K562 (cell line): ENCODE measurements around the gene LYPD5. TPM values are rescaled to one million over a fixed set of nuclear protein-coding genes. Genes with fewer than 3 reads are reported as not detected.

Experiments used
- ARHGAP35 ChIP-seq: fragments of 450-650 bp; IDR thresholded peaks from 2 replicates; pipeline ENCODE4 v1.6.1; 2018; ENCODE audit not compliant: partially characterized antibody
- CEBPZ ChIP-seq: fragments of 150-350 bp; IDR thresholded peaks from 2 replicates; pipeline ENCODE4 v1.6.1; 2014; ENCODE audit warnings: low read depth, mild to moderate bottlenecking, low read length, borderline replicate concordance
- HMGXB4 ChIP-seq: sonication (generic); formaldehyde crosslinking; IDR thresholded peaks from 2 replicates; pipeline ENCODE4 v1.8.1; 2023; ENCODE audit warnings: mild to moderate bottlenecking, missing genetic modification reagents
- KLF1 ChIP-seq: fragments of 450-650 bp; IDR thresholded peaks from 2 replicates; pipeline ENCODE4 v1.6.1; 2016; ENCODE audit warnings: missing genetic modification characterization, missing compliant biosample characterization
- MYNN ChIP-seq, 2 experiments: sonication (generic); formaldehyde crosslinking in 1 of 2; IDR thresholded peaks; 2 replicates each; pipeline versions ENCODE4 v1.5.0 to v1.6.1; 2016 to 2020; ENCODE audit warnings: antibody characterized with exemption in 1 of 2, missing genetic modification reagents in 1 of 2
- NEUROD1 ChIP-seq: fragments of 150-350 bp; IDR thresholded peaks from 2 replicates; pipeline ENCODE4 v1.6.1; 2014; ENCODE audit warnings: borderline replicate concordance, low read length, low read depth; ENCODE audit not compliant: partially characterized antibody
- PCBP1 ChIP-seq: fragments of 200-400 bp; formaldehyde crosslinking; IDR thresholded peaks from 2 replicates; pipeline ENCODE4 v1.6.1; 2018; ENCODE audit warnings: mild to moderate bottlenecking, low read depth, low read length; ENCODE audit not compliant: poor library complexity, severe bottlenecking
- PCBP2 ChIP-seq: fragments of 200-400 bp; formaldehyde crosslinking; IDR thresholded peaks from 2 replicates; pipeline ENCODE4 v1.6.1; 2018; ENCODE audit warnings: low read length, low read depth, mild to moderate bottlenecking, moderate library complexity; ENCODE audit not compliant: poor library complexity, severe bottlenecking
- PKNOX1 ChIP-seq: fragments of 450-650 bp; IDR thresholded peaks from 2 replicates; pipeline ENCODE4 v1.6.1; 2016
- RNF219 ChIP-seq: fragments of 250-450 bp; sonication (Bioruptor Pico); IDR thresholded peaks from 2 replicates; pipeline ENCODE4 v1.5.0; 2022; ENCODE audit warnings: mild to moderate bottlenecking
- RUNX1 ChIP-seq: sonication (generic); IDR thresholded peaks from 2 replicates; pipeline ENCODE4 v1.6.1; 2016; ENCODE audit warnings: antibody characterized with exemption, low read depth
- TAL1 ChIP-seq: fragments of 450-650 bp; IDR thresholded peaks from 2 replicates; pipeline ENCODE4 v1.6.1; 2016; ENCODE audit warnings: mild to moderate bottlenecking
- TCF3 ChIP-seq: sonication (generic); formaldehyde crosslinking; IDR thresholded peaks from 2 replicates; pipeline ENCODE4 v1.4.0; 2020; ENCODE audit warnings: mild to moderate bottlenecking, missing genetic modification reagents
- TGIF2 ChIP-seq: sonication (generic); formaldehyde crosslinking; IDR thresholded peaks from 2 replicates; pipeline ENCODE4 v1.8.1; 2022; ENCODE audit warnings: mild to moderate bottlenecking, missing genetic modification reagents, moderate library complexity
- YY1 ChIP-seq, 3 experiments: IDR thresholded peaks; 2 replicates each; pipeline ENCODE4 v1.6.1; 2011; ENCODE audit warnings: low read length in 2 of 3, mild to moderate bottlenecking in 2 of 3, moderate library complexity in 2 of 3, borderline replicate concordance in 1 of 3, control low read depth in 1 of 3, low read depth in 1 of 3; ENCODE audit not compliant: insufficient read depth in 3 of 3, insufficient replicate concordance in 2 of 3, control insufficient read depth in 1 of 3, insufficient read length in 1 of 3; ENCODE audit errors: extremely low read depth in 1 of 3
- ZKSCAN8 ChIP-seq: fragments of 200-800 bp; sonication (Bioruptor generic); IDR thresholded peaks from 2 replicates; pipeline ENCODE4 v1.6.1; 2016; ENCODE audit warnings: missing genetic modification characterization, missing compliant biosample characterization
- polyA plus RNA-seq, 8 experiments: library from polyadenylated mRNA; depleted of rRNA in 4 of 8; stranded (reverse) in 5 of 8; unstranded in 3 of 8; fragments of >200 nt; fragmentation: Nextera tagmentation in 2 of 8; fragmentation: Illumina TruSeq in 1 of 8; extraction: Ambion mirVana in 2 of 8; extraction: Trizol in 1 of 8; gene quantifications; 2 replicates each; pipeline versions ENCODE4 v1.2.1 to v1.2.3, GENCODE V29; 2011 to 2014; ENCODE audit warnings: inconsistent platforms in 1 of 8, missing spikeins in 1 of 8
- total RNA-seq, 7 experiments: library from RNA; depleted of rRNA in 6 of 7; stranded (reverse); fragments of >200 nt in 6 of 7; fragmentation: Illumina TruSeq in 2 of 7; extraction: Trizol in 2 of 7; gene quantifications; 2 replicates each; pipeline versions ENCODE4 v1.2.1 to v1.2.3, GENCODE V29; 2011 to 2021; ENCODE audit warnings: low replicate concordance in 1 of 7

The LYPD5 gene
- total and polyA plus RNA-seq, 9 of the 15 experiments (the other 6 are each of a cell fraction or from before 2014, with no cell fraction given), result 0.03 to 0.22 (median 0.10) TPM; not detected in 3

- no peak for TF ChIP-seq RNF219 (CRISPR knock-in tag)
- peak; percentile 85 for TF ChIP-seq PCBP2
- peak; percentile 91 for TF ChIP-seq NEUROD1
- no peak for TF ChIP-seq CEBPZ
- TF ChIP-seq TGIF2 (CRISPR knock-in tag), result peak; percentile 63
- TF ChIP-seq TCF3 (CRISPR knock-in tag), result peak; percentile 98
- peak; percentile 89 for TF ChIP-seq MYNN (IDR thresholded peaks at IDR 0.05)
- TF ChIP-seq MYNN (CRISPR knock-in tag; IDR thresholded peaks at IDR 0.05), result no peak
- peak; percentile 97 for TF ChIP-seq ZKSCAN8 (CRISPR knock-in tag)
- peak; percentile 93 for TF ChIP-seq RUNX1
- peak; percentile 96 for TF ChIP-seq TAL1
- peak; percentile 100 for TF ChIP-seq PCBP1
- no peak for TF ChIP-seq ARHGAP35
- TF ChIP-seq YY1 (IDR thresholded peaks at IDR 0.05; ENCODE audit: borderline replicate concordance in 1 of 3, control insufficient read depth in 1 of 3, extremely low read depth in 1 of 3, insufficient read depth in 3 of 3, insufficient read length in 1 of 3, insufficient replicate concordance in 2 of 3, low read depth in 1 of 3, low read length in 2 of 3), result peak in 2 of 3 experiments; percentile 71 to 73
- TF ChIP-seq KLF1, result peak; percentile 100
- peak; percentile 97 for TF ChIP-seq HMGXB4 (CRISPR knock-in tag)
- peak; percentile 60; the same call in 1 of the 2 replicates for TF ChIP-seq PKNOX1
Observed at GRCh38 chr19:43774103-43774939, 27.9 kb downstream of the LYPD5 start (continued).
